Endothelial cell of umbilical vein (primary cell): ENCODE results near the gene AJAP1. TPM values are rescaled to one million over a fixed set of nuclear protein-coding genes. Genes with fewer than 3 reads are reported as not detected.

Experiments
- BruUV-seq: library from RNA; stranded (reverse); fragments of 400-500 nt; replicated peaks from 2 replicates; lab custom pipeline; 2021; lab: Mats Ljungman, UMichigan
- CTCF ChIA-PET: fragments of 300-600, 350-600 bp; sonication (Branson Sonifier 250); formaldehyde crosslinking; loops from one replicate; lab custom pipeline; 2021; ENCODE audit warnings: antibody characterized with exemption, inconsistent platforms; lab: Charles Lee
- POLR2A ChIA-PET: fragments of 300-600, 350-600 bp; sonication (Branson Sonifier 250); formaldehyde crosslinking; loops from one replicate; lab custom pipeline; 2021; ENCODE audit warnings: antibody characterized with exemption, inconsistent platforms; lab: Charles Lee
- DNase-seq: peaks from one replicate; pipeline ENCODE4 v3.0.0-alpha.2; 2011; ENCODE audit warnings: low read depth, low spot score
- FAIRE-seq: peaks from 2 replicates; lab custom pipeline; 2011; peaks lifted over from hg19 to GRCh38; lab: Jason Lieb, UNC
- H2AFZ ChIP-seq: 2 replicates; pipeline ENCODE4 v1.6.0; 2012; ENCODE audit warnings: low read depth, low read length, control low read depth, inconsistent platforms
- H3K27ac ChIP-seq: 2 replicates; pipeline ENCODE4 v1.5.1; 2011; ENCODE audit warnings: low read depth, mild to moderate bottlenecking, control low read depth, low read length, moderate library complexity; ENCODE audit not compliant: insufficient read depth
- H3K27me3 ChIP-seq, 2 experiments: 2 replicates each; pipeline versions ENCODE4 v1.6.0 to v1.6.1; 2011; ENCODE audit warnings: low read length in 2 of 2, mixed read lengths in 1 of 2; ENCODE audit not compliant: control insufficient read depth in 2 of 2, insufficient read depth in 2 of 2
- H3K36me3 ChIP-seq, 2 experiments: 2 replicates in 1 of 2; 3 replicates in 1 of 2; pipeline ENCODE4 v1.5.1; 2011; ENCODE audit warnings: low read length in 2 of 2, mild to moderate bottlenecking in 1 of 2, moderate library complexity in 1 of 2; ENCODE audit not compliant: control insufficient read depth in 2 of 2, insufficient read depth in 2 of 2; ENCODE audit errors: extremely low read depth in 1 of 2
- H3K4me1 ChIP-seq: 3 replicates; pipeline ENCODE4 v1.5.1; 2011; ENCODE audit warnings: mild to moderate bottlenecking, low read length; ENCODE audit not compliant: control insufficient read depth, insufficient read depth; ENCODE audit errors: extremely low read depth
- H3K4me2 ChIP-seq: 2 replicates; pipeline ENCODE4 v1.6.1; 2011; ENCODE audit warnings: low read length, control low read depth, mixed read lengths; ENCODE audit not compliant: insufficient read depth
- H3K4me3 ChIP-seq, 3 experiments: fragments of 200-600 bp in 1 of 3; sonication (generic), shearing (Covaris generic) in 1 of 3; replicated peaks in 1 of 3; 2 replicates each; pipeline ENCODE4 v1.5.1; 2011 to 2016; ENCODE audit warnings: control low read depth in 3 of 3, low read length in 3 of 3, mild to moderate bottlenecking in 2 of 3, inconsistent platforms in 1 of 3, low read depth in 1 of 3, moderate library complexity in 1 of 3; ENCODE audit not compliant: insufficient read depth in 1 of 3
- H3K79me2 ChIP-seq: 2 replicates; pipeline ENCODE4 v1.6.0; 2012; ENCODE audit warnings: low read length, inconsistent platforms; ENCODE audit not compliant: control insufficient read depth, insufficient read depth
- H3K9ac ChIP-seq: replicated peaks from 2 replicates; pipeline ENCODE3; 2011; ENCODE audit warnings: low read length, control low read depth; ENCODE audit not compliant: insufficient read depth; ENCODE audit errors: extremely low read depth
- H3K9me1 ChIP-seq: replicated peaks from 3 replicates; pipeline ENCODE4 v1.6.0; 2011; ENCODE audit warnings: mild to moderate bottlenecking, low read length; ENCODE audit not compliant: control insufficient read depth, insufficient read depth; ENCODE audit errors: extremely low read depth
- H3K9me3 ChIP-seq: replicated peaks from 2 replicates; pipeline ENCODE4 v1.5.1; 2012; ENCODE audit warnings: low read length, inconsistent platforms; ENCODE audit not compliant: control insufficient read depth, insufficient read depth
- H4K20me1 ChIP-seq: replicated peaks from 2 replicates; pipeline ENCODE3; 2011; ENCODE audit warnings: mild to moderate bottlenecking, low read length; ENCODE audit not compliant: control insufficient read depth, insufficient read depth; ENCODE audit errors: extremely low read depth
- EZH2 ChIP-seq: IDR thresholded peaks from 2 replicates; pipeline ENCODE4 v1.6.1; 2012; ENCODE audit warnings: borderline replicate concordance, low read depth, mild to moderate bottlenecking, moderate library complexity, low read length, inconsistent platforms; ENCODE audit not compliant: severe bottlenecking
- FOS ChIP-seq: IDR thresholded peaks from 2 replicates; pipeline ENCODE4 v1.6.1; 2011; ENCODE audit warnings: mild to moderate bottlenecking, low read length, moderate library complexity, borderline replicate concordance; ENCODE audit not compliant: insufficient read depth
- GATA2 ChIP-seq: IDR thresholded peaks from 2 replicates; pipeline ENCODE4 v1.7.0; 2011; ENCODE audit warnings: low read depth, mild to moderate bottlenecking, moderate library complexity, mixed read lengths, low read length; ENCODE audit not compliant: insufficient read length, insufficient read depth
- JUN ChIP-seq: IDR thresholded peaks from 2 replicates; pipeline ENCODE4 v1.6.1; 2011; ENCODE audit warnings: borderline replicate concordance, low read depth; ENCODE audit not compliant: insufficient read length, insufficient read depth
- MYC ChIP-seq: IDR thresholded peaks from one replicate; pipeline ENCODE4 v1.6.1; 2011; ENCODE audit warnings: mild to moderate bottlenecking, low read depth, low read length
- POLR2A ChIP-seq: IDR thresholded peaks from 2 replicates; pipeline ENCODE4 v1.6.1; 2012; ENCODE audit warnings: low read depth, mild to moderate bottlenecking, control low read depth, low read length
- POLR2AphosphoS5 ChIP-seq: IDR thresholded peaks from 2 replicates; pipeline ENCODE4 v1.6.1; 2012; ENCODE audit warnings: low read depth, mild to moderate bottlenecking, control low read depth, low read length, moderate library complexity; ENCODE audit not compliant: insufficient read depth
- dilution Hi-C: fragments of 300-500 bp; cut with MboI; formaldehyde crosslinking; loops from one replicate; pipeline ENCODE4 v1.15.0; 2019; ENCODE audit warnings: low sequenced_read_pairs; ENCODE audit not compliant: extremely low pct_ligation_motif_present
- intact Hi-C: fragments of 100-400 bp; cut with micrococcal nuclease; formaldehyde crosslinking; loops from one replicate; pipeline ENCODE4 v1.10.0; 2022
- polyA plus RNA-seq, 4 experiments: library from polyadenylated mRNA; depleted of rRNA in 3 of 4; stranded (reverse) in 3 of 4; unstranded in 1 of 4; fragments of >200 nt; gene quantifications; 2 replicates each; pipeline versions ENCODE4 v1.2.1 to v1.2.3, GENCODE V29; 2011 to 2012; ENCODE audit warnings: missing spikeins in 1 of 4
- total RNA-seq: library from RNA; stranded (reverse); gene quantifications from 2 replicates; pipeline ENCODE4 v1.2.3, GENCODE V29; 2021
- TF ChIP-seq, protein P1 (sequence below), 2 donors: IDR thresholded peaks; 1 replicate in 1 of 2; 2 replicates in 1 of 2; pipeline ENCODE4 v1.5.1; 2011; ENCODE audit warnings: low read length in 2 of 2, mild to moderate bottlenecking in 2 of 2, moderate library complexity in 2 of 2, control low read depth in 1 of 2, inconsistent platforms in 1 of 2, low read depth in 1 of 2; ENCODE audit not compliant: insufficient read depth in 1 of 2; ENCODE audit errors: extremely low read depth in 1 of 2
- TF ChIP-seq, protein P2 (sequence below): IDR thresholded peaks from 2 replicates; pipeline ENCODE4 v1.6.1; 2011; ENCODE audit not compliant: insufficient read depth, insufficient read length

Gene AJAP1
- total and polyA plus RNA-seq, 2 donors (not counting 3 experiments of a cell fraction or from before 2014, with no cell fraction given): not detected

DNA sequence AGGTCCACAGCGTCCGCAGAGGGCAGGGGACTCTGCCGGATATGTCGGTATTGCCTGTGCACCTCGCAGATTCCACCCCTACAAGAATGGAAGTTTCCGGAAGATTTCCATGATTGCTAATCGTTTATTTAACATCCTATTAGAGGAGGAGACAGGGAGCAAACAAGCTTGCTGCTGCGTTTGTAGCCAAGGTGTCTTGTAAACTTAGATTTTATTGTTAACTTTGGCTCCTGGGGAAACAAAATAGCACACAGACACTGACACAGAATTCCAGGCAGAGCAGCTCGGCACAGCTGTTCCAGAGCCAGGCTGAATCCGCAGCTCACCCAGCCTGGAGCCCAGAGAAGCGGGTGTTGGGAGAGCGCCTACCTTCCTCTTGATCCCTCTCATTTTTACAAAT lies 75.7 kb downstream of the AJAP1 start:
- no TSS peak for BruUV-seq
- Histone ChIP-seq H3K27ac (no peak overlapping the region), H3K36me3 (no peaks in the 10 kb centered on the region), H3K9me1 (no peaks in the 10 kb centered on the region), H2AFZ (no peak overlapping the region), H3K79me2 (no peaks in the 10 kb centered on the region), H3K4me1 (no peaks in the 10 kb centered on the region), H3K9me3 (peaks cover 2% of the 10 kb centered on the region), H4K20me1 (no peaks in the 10 kb centered on the region), H3K27me3 (no peaks in the 10 kb centered on the region), H3K9ac (no peak overlapping the region), H3K4me2 (no peak overlapping the region), H3K4me3 (no peak overlapping the region)
- TF ChIP-seq POLR2AphosphoS5: no peak
- TF ChIP-seq MYC: no peak
- no peak for TF ChIP-seq EZH2
- no peak for TF ChIP-seq JUN
- TF ChIP-seq, protein P1, sequence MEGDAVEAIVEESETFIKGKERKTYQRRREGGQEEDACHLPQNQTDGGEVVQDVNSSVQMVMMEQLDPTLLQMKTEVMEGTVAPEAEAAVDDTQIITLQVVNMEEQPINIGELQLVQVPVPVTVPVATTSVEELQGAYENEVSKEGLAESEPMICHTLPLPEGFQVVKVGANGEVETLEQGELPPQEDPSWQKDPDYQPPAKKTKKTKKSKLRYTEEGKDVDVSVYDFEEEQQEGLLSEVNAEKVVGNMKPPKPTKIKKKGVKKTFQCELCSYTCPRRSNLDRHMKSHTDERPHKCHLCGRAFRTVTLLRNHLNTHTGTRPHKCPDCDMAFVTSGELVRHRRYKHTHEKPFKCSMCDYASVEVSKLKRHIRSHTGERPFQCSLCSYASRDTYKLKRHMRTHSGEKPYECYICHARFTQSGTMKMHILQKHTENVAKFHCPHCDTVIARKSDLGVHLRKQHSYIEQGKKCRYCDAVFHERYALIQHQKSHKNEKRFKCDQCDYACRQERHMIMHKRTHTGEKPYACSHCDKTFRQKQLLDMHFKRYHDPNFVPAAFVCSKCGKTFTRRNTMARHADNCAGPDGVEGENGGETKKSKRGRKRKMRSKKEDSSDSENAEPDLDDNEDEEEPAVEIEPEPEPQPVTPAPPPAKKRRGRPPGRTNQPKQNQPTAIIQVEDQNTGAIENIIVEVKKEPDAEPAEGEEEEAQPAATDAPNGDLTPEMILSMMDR (IDR thresholded peaks at IDR 0.05; ENCODE audit: extremely low read depth in 1 of 2, insufficient read depth in 1 of 2, low read depth in 1 of 2, low read length in 2 of 2): no peak
- TF ChIP-seq POLR2A: no peak
- TF ChIP-seq, protein P2, sequence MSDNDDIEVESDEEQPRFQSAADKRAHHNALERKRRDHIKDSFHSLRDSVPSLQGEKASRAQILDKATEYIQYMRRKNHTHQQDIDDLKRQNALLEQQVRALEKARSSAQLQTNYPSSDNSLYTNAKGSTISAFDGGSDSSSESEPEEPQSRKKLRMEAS: no peak
- TF ChIP-seq GATA2: no peak
- TF ChIP-seq FOS: no peak
- FAIRE-seq (no peak), DNase-seq (no peak)
- ChIA-PET POLR2A (no interaction called here), CTCF (no interaction called here)
- dilution Hi-C loops: no loop called here
- intact Hi-C loops: no loop called here
